ENCODE data around the gene CSF1R.

The CSF1R gene

DNA sequence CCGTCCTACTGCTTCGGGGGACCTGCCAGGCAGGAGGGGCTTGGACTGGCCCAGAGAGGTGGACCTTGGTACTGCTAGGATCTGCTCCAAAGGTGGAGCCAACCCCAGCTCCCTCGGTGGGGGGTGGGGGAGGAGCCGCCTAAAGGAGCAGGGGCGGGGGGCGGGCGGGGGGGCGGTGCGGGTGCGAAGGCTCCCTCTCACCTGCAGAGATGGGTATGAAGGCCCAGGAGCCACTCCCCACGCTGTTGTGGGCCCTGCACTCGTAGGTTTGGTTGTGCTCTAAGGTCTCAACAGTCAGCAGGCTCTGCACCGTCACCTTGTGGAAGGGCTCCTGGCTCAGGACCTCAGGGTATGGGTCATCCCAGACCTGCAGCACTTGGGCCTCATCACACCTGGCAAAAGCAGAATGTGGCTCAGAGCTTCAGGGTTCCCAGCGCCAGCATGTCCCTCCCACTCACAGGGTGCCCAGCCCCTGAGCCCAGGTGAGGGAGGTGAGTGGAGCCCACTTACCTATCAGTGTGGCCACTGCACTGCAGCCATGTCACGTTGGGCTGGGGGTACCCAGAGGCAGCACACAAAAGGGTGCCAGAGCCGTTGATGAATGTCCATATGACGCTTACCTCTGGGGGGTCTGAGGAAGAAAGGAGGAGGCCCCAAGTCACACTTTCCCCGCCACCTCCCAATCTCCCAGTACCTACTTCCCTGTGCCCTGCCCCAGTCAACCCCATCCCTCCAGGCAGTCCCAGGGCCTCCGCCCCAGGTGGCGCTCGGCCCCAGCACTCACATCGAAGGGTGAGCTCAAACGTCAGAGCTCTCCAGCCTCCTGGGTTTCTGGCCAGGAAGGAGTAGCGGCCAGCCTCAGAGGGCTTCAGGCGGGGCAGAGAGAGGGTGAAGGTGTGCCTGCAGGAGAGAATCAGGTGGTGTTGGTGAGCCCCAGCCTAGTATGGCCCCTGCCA is 16.4 kb downstream of the CSF1R start:
- no peak for DNase-seq

DNA sequence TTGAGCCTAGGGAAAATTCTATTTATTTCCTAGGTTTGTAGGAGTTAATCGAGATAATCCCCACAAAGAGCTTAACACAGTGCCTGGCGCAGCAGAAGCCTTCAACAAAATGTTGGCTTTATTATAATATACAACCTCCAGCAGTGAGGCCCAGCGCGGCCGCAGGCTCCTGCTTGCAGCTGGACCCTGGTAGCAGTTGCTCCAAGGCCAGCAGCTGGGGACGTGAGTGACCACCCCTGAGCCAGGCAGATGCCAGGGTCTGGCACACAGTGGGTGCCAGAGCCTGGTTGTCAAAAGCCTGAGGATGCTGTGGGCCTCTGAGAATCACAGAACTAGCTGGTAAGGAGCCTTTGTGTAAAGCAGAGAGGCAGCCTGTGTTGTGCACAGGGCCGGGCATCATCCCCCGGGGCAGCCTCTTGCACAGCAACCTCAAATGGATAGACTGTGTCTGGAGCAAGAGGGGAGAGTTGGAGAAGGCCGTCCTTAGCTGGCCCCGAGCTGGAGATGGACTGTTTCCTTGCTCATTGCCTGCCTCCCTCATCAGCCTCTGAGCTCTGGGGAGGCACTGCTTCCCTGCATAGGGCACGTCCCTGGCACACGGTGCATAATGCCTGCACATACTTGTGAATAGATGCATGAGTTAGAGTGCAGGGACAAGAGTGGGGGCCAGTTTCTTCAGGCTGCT is 17.3 kb downstream of the CSF1R start:
- no peak for DNase-seq

DNA sequence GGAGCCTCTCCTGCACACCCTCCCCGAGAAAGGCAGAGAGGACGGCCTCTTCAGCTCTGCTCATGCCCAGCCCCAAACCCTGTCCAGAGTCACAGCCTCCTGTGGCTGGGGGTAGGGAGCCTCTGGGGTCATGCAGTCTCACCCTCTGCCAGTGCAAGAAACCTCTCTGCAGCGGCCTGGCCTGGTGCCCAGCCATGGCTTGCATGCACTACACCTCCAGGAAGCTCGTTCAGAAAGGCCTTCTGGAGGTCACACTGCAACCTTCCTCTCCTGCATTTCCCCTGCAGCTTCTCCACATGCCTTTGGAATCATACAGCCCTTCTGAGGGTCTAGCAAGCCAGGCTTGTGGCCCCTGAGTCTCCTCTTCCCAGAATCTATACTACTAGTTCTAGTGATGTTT is 17.9 kb downstream of the CSF1R start:
- DNase-seq: no peak

DNA sequence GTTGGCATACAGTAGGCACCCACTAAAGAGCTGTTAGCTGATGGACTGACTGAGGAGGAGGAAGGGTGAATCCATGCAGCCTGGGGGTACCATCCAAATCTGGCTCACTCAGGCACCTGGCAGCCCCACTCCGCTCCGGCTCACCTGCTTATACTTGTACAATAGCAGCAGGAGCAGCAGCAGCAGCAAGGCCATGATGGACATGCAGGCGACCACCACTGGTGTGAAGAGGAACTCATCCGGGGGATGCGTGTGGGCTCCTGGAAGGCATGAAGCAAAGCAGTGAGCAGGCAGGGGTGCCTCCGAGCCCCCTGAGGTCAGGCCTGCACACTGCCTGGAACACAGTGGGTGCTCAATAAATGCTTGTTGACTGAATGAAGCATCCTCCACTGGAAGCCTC is 18.3 kb downstream of the CSF1R start:
- no peak for DNase-seq

DNA sequence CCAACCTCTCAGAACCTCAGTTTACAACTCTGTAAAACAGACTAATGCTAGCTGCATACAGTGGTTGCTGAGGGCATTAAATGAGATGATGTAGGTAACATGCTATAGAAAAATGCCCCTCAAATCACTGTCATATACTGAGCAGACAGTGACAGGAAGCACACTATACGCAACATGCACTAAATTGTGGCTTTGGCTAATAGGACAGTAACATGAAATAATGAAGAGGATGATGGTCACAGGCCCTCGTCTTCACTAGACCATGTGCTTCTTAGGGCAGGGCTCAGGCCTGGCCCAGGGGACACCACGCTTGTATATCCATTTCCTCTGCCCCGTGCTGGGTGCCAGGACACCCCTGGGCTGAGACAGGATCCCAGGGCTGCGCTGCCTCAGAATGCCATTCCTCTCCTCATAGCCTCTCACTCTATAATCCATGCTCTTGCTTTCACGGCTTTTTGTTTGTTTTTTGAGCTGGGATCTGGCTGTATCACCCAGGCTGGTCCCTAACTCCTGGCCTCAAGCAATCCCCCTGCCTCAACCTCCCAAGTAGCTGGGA is 18.9 kb downstream of the CSF1R start:
- DNase-seq: no peak

DNA sequence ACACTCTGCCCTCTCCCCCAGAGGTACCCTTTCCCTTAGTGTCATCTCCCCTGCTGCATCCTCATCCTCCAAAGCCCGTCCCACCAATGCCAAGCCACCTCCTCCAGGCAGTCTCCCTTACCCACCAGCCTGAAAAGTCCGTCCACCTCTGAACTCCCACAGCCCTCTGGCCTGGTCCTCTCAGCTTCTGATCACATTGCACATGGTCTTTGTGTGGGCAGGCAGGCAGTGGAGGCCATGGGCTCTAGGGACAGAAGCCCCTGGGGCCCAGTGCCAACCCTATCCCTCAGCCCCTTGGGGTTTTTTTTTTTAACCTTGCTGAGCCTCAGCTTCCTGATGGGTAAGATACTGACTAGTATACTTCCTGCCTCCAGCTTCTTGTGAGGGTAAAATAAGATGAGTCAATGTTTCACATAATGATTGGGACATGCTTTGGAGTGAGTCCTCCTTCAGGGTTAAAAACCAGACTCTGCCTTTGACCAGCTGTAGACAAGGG is 19.4 kb downstream of the CSF1R start:
- DNase-seq: no peak

DNA sequence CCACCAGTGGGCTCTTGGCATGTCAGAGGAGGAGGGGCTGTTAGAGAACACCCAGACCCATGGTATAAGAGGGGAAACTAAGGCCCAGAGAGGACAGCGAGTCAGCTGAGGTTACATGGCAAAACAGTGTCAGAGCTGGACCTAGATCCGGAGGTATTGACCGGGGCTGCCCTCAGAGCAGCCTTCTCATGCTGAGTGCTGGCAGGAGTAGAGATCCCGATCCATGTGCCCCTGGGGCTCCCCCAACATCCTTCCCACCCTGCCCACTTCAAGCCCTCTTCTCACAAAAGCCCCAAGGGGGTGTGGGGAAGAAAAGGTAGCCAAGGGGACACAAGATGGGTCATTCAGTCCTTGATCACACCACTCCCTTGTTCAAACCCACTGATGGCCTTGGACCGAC is 19.9 kb downstream of the CSF1R start:
- DNase-seq: no peak

DNA sequence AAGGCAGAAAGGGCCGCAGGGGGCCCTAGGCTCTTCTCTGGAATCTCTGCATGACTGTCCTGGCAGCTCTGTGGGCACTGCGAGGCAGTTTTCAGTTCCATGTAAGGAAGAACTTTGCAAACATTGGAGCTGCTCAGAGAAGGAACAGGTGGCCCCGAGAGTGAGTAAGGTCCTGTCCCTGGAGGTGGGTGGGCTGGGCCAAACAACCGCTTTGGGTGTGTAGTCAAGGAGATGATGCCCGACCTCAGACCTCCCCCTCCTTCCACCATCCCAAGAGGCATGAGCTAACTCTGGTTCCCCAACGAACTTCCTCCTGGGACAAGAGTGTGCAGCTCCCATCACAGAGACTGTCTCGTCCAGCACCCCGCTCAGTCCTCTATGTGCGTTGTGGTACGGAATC is 20.5 kb downstream of the CSF1R start:
- no peak for DNase-seq

DNA sequence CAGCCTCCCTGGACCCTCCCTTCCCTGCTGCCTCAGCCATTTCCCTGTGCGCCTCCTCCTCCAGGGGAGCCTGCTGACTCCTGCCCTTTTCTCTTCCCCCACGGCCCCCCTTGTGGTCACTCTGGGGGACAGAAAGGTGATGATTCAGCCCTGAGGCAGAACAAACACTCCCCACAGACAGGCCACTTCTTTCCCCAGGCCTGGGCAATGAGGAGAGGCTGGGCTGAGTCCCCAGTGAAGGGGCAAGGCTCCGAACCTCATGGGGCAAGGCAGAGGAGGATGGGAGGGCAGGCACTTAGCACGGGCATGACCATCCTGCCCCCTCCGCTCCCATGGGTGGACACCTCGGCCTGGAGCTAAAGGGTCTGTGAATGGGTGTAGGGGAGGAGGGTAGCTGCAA is 21.0 kb downstream of the CSF1R start:
- no peak for DNase-seq

DNA sequence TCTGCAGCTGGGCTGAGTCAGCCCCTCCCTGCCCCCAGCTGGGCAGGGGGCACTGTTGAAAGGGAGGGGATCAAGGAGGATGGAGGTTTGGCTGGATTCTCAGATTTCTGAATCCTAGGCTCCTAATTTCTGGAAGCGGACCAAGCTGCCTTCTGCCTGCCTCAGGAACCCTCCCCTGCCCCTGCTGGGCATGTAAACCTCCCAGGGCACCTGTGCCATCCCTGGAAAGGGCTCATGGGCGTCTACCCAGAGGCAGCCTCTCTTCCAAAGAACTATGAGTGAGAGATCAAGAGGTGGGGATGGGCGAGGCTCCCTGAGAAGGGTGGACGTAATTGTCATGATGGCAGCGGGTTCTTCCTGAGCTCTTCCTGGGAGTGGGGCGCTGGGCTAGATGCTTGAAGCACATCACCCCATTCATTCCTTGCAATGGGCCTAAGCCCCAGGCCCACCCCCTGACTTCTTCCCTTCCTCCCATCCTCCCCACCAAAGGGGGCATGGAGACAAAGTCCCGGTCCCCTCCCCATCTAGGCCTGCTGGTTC is 21.6 kb downstream of the CSF1R start:
- DNase-seq: no peak

DNA sequence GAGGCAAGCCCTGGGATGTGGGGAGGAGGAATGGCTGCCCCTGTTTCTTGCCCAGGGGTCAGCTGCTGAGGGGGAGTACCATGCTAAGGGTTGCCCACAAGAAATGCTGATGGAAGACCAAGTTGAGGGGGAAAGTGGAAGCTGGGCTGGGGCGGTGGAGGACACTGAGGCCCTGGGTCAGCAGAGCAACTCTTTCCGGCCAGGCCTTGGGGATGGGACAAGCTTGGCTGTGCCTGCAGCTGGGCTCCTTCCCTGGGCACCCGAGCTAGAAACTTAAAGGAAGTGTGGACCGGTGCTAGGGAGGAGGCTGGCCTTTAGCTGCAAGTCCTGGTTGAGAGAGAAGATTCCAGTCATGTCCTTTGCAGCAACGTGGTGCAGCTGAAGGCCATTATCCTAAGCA is 22.7 kb downstream of the CSF1R start:
- no peak for DNase-seq

DNA sequence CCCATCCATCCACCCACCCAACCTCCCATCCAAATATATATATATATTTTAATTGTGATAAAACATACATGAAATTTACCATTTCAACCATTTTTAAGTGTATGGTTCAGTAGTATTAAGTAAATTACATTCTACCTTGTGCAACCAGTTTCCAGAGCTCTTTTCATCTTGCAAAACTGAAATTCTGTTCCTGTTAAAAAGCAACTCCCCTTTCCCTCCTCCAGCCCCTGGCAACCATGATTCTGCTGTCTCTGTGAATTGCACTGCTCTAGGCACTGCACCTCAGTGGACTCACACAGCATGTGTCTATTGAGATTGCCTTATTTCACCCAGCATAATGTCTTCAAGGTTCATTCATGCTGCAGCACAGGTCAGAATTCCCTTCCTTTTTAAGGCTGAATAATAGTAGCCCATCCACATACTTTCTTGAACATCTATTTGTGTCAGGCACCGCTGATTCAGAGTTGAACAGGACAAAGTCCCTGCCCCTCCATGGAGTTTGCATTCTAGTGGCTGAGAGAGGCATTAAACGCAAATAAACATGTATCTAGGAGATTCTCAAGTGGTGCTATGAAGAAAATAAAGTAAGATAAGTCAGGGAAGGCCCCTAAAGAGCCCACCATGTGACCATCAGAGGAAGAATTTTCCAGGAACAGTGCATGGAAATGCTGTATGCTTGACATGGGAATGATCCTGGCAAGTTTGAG is 24.0 kb downstream of the CSF1R start:
- no peak for DNase-seq

DNA sequence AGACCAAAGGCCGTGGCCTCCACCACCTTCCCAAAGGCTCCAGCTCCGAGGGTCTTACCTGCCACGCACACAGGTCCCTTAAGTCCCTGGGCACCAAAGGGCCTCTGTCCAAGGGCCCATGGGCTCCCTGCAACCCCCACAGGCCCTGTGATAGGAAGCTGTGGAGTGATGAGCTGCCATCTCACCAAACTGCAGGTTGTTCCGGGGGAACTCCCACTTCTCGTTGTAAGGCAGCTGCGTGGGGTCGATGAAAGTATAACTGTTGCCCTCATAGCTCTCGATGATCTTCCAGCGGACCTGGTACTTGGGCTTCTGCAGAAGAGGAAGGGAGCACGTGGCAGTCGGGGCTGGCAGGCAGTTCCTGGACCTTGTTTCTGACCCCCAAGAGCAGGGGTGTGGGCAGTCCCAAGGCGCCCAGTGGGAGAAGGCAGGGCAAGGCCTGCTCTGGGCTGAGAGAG is 24.8 kb downstream of the CSF1R start:
- DNase-seq: no peak

DNA sequence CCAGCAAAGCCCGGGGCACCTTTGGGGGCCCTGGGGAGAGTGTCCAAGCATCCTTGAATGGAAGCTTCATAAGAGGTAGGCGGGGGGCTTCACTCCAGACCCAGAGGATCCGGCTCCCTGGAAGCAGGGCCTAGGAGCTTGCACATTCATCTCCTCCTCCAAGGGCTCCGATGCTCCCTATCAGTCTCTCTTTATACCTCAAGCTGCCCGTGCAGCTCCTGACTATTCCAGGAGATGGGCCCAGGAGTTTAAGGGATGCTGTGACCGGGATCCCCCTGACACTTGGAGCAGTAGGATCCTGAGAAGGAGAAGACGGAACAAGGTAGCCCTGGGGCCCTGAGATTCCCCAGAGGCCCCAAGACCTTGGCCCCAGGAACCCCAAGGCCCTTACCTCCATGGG is 25.9 kb downstream of the CSF1R start:
- no peak for DNase-seq

DNA sequence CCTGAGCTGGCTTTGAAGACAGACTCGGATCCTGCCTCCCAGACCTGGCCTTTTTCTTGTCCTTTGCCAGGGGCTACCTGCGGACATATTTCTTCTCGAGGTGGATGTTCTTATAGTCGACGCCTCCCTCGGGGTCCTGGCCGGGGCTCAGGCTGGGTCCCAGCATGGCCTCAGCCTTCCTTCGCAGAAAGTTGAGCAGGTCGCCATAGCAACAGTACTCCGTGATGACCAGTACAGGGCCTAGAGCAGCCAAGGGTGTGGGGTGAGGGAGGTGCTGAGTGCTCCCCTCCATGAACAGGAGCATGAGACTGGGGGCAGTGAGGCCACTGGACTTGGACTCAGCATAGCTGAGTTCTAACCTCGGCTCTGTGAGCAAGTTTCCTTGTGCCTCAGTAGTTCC is 26.7 kb downstream of the CSF1R start:
- no peak for DNase-seq

DNA sequence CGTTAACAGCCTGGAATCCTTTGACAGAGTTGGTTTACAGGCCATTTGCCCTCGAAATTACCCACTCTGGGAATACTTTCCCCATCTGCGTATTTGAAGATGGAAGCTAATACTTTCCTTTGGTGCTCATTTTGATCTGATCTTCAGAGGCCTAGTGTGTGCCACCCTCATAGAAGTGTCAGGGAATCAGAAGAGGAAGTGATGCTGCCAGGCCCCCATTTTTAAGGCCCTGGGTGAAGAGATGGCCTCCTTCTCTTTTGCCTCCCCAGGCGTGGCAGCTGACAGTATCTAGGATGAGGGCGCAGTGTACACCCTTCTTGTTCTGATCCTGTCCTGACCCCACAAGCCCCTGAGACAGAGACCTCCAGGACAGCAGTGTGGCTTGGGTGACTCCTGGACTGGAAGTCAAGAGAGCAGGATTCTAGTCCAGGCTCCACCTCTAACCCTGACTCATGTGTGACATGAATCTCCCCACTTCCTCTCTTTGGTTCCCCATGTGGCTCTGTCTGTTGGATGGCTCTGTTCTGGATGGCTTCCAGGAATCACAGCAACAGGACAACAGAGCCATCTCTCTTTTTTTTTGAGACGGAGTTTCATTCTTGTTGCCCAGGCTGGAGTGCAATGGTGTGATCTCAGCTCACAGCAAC is 27.8 kb downstream of the CSF1R start:
- DNase-seq: no peak

DNA sequence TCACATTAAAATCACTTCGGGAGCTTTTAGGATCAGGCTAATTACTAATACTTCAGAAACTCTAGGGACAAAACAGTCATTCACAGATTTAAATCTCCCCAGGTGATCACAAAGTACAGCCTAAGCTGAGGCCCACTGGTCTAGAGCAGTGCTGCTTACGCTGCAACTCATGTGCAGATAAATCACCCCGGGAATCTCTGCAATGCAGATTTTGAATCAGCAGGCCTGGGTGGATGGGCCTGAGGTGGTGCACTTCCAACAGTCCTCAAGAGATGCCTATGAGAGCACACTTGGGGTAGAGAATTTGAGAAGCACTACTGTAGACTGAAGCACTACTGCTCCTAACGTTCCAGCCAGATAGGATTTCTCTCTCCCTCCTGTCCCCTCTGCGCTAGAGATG is 28.4 kb downstream of the CSF1R start:
- no peak for DNase-seq

DNA sequence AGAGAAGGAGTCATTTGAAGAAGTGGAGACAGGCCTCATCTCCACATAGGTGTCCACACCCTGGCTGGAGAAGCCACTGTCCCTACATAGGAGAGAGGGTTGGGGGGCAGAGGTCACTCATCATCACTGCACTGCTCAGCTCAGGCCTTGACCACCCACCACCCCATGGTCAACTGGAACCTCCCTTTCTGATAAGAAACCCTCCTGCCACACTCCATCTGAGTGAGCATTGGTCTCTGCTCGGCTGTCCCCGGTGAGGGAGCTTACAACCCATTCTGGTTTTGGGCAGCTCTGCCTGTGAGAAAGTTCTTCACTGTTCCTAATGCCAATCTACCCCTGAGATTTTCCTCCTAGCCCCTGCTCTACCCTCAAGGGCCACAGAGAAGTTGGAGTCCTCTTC is 28.8 kb downstream of the CSF1R start:
- no peak for DNase-seq

DNA sequence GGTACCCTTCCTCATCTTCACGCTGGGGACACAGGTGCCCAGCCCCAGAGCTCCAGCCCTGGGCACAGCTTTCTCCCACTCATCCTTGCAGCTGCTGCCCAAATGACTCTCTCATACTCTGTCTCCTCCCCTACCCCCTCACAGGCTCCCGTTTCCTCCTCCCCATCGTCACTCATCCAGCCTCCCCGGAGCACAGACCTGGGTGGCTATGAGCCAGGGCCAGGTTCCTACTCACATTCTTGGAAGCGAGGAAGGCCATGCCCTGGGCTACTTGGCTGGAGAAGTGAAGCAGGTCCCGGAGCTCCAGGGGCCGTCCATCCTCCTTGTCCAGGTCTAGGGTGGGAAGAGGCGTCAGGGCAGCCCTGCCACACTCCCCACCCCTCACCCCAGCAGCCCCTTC is 29.3 kb downstream of the CSF1R start:
- no peak for DNase-seq

DNA sequence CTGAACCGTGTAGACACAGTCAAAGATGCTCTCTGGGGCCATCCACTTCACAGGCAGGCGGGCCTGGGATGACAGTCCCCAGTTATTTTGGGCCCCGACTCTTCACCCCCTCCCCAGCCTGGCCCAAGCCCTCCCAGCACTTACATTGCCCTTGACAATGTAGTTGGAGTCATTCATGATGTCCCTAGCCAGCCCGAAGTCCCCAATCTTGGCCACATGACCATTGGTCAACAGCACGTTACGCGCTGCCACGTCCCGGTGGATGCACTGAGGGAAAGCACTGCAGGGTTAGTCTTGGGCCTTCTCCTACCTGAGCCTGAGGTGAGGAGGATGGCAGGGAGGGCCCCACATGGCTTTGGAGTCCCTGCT is 30.3 kb downstream of the CSF1R start:
- DNase-seq: no peak

DNA sequence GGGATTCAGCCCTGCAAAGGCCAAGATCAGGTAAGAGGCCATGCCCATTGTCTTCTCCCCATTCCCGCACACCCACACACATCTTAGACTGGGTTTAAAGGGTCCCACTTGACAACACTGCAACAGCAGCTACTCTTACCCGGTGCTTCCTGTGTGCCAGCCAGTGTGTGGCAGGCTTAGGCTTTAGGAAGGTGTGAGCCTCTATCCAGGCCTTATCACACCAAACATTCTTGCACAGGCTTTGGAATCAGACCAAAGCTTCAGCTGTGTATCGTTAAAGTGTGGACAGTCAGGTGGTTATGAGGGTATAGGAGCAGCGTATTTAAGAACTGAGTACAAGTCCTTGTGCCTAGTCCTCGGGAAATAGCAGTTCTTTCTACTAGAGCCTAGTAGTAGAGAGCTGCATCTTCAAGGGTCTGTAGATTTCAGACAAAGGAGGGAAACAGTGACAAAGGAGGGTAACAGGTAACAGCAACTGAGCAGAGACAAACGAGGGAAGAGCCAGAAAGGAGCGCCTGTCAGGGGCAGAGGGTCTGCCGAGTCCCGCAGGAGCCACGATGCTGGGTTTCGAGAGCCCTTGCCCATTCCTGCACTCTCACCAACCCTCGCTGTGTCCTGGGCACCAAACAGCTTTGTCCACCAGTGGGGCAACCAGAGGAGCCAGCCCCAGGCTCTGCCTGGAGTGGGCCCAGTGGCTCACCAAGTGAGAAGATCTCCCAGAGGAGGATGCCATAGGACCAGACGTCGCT is 30.9 kb downstream of the CSF1R start:
- DNase-seq: no peak

DNA sequence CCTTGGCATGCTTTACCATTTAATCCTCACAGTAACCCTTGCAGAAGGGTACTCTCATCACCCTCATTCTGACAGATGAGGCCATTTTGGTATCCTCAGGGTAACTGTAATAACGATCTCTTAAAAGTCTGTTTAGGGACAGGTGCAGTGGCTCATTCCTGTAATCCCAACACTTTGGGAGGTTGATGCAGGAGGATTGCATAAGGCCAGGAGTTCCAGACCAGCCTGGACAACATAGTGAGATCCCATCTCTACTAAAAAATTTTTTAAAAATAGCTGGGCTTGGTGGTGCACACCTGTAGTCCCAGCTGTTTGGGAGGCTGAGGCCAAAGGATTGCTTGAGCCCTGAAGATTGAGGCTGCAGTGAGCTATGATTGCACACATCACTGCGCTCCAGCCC is 31.8 kb downstream of the CSF1R start:
- no peak for DNase-seq
